Measurements from ENCODE around the gene SCYGR8.

DNA sequence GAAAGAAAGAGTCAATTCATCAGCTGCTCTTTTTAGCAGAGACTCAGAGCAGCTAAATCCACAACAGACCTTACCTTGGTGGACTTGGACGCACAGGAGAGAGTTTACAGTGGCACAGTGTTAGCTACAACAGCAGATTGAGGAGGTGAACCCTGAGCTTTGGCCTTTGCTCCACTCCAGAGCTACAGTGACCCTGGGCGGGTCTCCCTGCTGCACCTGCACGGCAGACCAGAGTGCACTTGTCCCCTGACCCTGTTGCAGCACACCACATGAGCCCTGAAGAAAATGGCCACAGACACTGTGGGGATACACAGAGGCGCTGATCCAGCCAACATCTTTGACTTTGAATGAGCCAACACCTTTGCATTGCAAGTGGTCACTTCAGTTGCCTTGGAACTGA is 38.8 kb upstream of the SCYGR8 start:
- TF ChIP-seq CTCF (IDR thresholded peaks at IDR 0.05; ENCODE audit: borderline replicate concordance, extremely low read depth, low read length, poor library complexity, severe bottlenecking) = no peak
- TF ChIP-seq EZH2 (IDR thresholded peaks at IDR 0.05; ENCODE audit: borderline replicate concordance, low read depth, low read length, severe bottlenecking) = no peak
